HG02943 (cell line): ENCODE measurements around the gene DDX60.
"Not testable (repeated sequence)": the region's sequence is repeated elsewhere in the genome, so short reads cannot be mapped to it uniquely, and the experiment has no call there.

Experiments used
- ATAC-seq: cut with Tn5 transposase; IDR thresholded peaks from one replicate; pipeline ENCODE4 v1.9.1; 2021; ENCODE audit warnings: mild to moderate bottlenecking, low read depth, moderate library complexity; ENCODE audit not compliant: unreplicated experiment

The DDX60 gene, protein sequence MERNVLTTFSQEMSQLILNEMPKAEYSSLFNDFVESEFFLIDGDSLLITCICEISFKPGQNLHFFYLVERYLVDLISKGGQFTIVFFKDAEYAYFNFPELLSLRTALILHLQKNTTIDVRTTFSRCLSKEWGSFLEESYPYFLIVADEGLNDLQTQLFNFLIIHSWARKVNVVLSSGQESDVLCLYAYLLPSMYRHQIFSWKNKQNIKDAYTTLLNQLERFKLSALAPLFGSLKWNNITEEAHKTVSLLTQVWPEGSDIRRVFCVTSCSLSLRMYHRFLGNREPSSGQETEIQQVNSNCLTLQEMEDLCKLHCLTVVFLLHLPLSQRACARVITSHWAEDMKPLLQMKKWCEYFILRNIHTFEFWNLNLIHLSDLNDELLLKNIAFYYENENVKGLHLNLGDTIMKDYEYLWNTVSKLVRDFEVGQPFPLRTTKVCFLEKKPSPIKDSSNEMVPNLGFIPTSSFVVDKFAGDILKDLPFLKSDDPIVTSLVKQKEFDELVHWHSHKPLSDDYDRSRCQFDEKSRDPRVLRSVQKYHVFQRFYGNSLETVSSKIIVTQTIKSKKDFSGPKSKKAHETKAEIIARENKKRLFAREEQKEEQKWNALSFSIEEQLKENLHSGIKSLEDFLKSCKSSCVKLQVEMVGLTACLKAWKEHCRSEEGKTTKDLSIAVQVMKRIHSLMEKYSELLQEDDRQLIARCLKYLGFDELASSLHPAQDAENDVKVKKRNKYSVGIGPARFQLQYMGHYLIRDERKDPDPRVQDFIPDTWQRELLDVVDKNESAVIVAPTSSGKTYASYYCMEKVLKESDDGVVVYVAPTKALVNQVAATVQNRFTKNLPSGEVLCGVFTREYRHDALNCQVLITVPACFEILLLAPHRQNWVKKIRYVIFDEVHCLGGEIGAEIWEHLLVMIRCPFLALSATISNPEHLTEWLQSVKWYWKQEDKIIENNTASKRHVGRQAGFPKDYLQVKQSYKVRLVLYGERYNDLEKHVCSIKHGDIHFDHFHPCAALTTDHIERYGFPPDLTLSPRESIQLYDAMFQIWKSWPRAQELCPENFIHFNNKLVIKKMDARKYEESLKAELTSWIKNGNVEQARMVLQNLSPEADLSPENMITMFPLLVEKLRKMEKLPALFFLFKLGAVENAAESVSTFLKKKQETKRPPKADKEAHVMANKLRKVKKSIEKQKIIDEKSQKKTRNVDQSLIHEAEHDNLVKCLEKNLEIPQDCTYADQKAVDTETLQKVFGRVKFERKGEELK (N-terminal part only)

DNA sequence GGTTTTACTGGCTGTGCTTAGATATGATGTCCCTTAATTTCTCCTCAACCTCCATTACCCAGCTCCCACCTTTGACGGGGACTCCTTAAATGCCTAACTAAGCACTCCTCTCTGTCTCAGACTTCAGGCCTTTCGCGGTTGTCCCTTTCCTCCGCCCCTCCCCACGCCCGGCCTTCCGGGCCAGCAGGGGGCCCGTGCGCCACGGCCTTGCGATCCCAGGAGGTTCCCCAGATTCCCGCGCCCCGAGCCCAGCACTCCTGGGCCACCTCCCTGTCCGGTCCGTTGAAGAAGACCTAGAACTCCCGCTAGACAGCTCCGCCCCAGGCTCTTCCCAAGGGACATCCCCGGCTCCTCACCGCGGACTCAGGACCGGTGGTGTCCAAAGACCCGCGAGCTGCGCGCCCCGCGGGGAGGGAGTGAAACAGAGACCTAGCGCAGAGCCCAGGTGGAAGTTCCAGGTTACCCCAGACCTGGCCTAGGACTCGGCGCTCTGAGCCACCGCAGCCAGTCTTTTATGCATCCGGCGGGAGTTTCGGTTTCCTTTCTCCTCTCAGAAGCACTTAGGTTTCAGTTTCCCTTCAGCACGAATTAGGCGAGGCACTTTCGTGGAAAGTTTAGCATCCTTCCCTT lies at the start of gene DDX60:
Gene DDX60 (minus strand): TSS at position 487 of the 630 bp plus-strand sequence. CDS start 7,493 bp downstream, outside the sequence.
- ATAC-seq = peak; percentile 98

DNA sequence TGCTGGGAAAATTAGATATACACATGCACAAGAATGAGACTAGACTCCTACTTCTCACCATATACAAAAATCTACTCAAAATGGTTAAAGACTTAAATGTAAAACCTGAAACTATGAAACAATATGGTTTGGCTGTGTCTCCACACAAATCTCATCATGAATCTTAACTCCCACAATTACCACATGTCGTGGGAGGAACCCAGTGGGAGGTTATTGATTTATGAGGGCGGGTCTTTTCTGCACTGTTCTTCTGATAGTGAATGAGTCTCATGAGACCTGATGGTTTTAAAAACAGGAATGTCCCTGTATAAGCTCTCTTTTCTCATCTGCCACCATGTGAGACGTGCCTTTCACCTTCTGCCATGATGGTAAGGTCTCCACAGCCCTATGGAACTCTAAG lies 48.5 kb upstream of the DDX60 start:
- no peak for ATAC-seq

DNA sequence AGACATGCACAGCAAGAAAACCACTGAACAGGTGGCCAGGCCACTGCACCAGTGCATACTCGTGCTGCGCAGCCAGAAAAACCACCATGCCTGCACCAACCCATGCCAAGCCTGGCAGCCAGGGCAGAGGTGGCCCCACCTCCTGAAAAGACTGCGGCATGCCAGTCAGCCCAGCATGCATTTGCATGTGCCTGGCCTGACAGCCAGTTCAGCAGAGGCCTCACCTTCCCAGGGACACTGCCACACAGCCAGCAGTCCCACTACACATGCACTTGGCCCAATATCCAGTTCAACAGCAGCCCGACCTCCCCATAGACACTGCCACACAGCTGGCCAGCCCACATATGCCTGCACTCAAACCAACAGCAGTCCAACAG lies 43.5 kb upstream of the DDX60 start:
- no peak for ATAC-seq

DNA sequence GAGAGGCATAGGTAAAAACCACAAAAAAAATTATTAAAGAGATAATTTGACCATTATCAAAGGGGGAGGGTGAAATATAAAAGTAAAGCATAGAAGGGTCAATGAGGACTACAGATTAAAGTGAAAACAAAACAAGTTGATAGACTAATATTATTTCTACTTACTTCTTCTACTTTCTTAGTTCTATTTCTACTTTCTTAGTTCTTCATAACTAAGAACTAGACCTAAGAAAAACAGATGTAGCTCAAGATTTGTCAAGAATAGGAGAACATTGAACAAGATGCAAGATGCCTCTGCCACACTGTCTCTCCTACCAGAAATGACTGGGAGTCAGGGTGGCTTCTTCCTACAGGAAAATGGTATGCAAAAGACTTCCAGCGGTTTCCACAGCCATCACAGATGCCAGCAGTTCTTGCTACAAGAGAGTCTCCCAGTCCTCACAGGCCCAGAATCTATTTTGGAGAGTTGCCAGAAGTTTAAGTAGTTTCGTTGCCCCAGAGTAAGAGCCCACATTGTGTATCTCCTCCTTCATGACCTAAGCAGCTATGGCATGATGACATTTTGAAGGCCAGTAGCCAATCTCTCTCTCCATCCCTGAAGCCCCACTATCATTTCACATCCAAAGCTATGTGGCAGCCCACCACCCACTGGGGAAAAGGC lies 42.9 kb upstream of the DDX60 start:
- no peak for ATAC-seq

DNA sequence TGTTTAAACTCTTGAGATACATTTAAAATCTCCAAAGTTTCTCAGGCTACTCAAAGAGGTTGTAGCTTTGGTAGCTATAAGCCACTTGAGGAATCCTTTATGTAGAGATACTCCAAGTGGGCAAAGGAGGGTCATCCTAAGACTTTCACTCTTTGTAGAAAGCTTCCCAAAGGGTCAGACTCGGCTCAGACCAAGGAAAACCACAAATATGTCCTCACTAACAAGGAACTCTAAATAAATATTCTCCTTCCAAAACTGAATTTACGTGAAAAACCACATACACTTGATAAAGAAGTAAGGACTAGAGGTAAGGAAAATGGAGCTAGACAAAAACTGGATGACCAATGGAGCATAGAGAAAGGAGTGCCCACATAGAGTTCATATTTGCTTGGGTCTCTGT lies 41.7 kb upstream of the DDX60 start:
- no peak for ATAC-seq

DNA sequence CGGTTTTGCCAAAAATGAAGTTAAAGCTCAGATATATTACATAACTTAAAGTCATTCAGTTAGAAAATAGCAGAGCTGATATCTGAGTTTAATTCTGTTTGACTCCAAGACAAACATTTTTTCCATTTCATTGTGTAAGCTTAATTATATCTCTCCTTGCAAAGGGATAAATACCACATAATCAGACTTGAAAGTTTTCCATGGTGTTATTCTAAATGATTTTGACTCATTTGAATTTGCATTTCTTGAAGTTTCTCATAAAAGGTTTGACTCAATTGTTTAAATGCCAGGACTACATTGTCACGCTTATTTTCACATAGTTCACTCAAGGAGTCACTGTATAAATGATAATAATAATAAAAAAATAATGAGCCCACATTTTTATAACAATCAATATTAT lies 39.4 kb upstream of the DDX60 start:
- ATAC-seq = no peak

DNA sequence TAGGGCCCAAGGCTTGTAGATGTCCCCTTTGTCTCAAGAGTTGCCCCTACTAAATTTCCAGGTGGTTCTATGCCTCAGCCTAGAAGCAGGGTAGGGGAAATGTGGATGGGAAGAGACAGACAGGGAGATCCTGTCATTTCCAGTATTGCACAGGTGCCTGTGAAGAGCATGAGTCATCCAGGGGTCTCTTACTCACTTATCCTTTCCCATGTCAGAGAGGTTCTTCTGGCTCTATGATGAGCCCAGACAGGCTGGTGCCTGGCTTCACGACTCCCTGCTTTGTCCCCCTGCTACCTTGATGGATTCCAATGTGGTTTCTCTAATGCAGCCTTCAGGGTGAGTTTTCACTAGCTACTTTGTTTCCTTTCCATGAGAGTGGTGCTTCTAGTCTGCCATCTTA lies 35.2 kb upstream of the DDX60 start:
- no peak for ATAC-seq

DNA sequence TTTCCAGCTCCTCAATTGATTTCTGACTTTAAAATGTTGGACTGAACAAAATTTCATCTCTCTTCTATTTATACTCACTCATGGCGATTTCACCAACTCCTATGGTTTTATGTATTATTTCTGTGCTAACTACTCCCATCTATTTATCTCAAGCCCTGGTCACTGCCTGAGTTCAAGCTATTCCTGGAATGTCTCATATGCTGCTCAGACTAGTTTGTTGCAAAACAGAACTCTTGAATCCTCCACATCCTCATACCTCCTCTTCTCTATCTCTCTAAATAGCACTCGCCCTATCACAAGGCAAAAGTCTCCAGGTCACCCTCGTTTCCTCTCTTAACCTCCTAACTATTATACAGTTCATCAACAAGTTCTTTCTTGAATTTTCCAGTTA lies 19.0 kb upstream of the DDX60 start:
- ATAC-seq = no peak

DNA sequence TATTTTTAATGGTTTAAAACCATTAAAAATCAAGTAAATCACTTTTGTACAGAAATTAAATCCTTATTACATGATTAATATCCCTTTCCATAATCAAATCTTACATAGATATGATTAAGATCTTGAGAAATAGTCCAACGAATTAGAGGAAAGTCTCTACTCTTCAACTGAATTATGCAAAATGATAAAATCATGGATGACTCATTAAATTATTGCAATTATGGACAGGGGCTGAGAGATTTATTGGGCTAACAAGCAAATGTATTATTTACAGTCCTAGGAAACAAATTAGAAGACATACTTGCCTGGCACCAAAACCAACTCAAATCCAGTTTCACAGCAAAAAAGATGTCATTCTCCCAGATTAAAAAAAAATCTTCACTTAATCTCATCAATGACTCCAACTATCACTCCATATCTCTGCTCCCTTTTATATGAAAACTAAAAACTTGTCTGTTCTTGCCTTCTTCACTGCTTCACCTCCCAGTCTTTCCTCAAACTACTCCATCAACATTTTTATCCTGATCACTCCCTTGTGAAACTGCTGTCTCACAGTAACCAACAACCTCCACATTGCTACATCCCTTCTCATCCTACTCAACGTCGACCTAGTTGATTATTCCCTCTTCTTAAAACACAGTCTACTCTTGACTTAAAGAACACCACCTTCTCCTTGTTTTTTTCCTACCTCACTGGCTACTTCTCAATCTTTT lies 18.4 kb upstream of the DDX60 start:
- ATAC-seq = no peak

DNA sequence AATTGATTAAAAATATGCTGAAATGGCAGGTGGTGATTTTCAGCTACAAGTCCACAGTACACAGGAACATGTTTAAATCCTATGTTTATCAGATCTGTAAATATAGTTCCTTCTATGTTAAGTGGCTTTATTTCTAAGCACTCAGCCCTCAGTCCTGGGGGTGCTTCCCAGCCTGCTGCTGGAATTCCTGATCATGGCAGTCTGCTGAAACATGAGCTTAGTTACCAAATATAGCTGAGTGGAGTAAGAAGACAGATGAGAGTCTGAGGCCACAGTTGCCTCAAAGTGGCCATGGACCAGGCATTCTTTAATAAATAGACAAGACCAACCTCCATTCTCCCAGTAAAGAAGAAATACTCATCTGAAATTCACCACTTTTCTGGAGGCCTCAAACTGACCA lies 17.1 kb upstream of the DDX60 start:
- ATAC-seq = no peak

DNA sequence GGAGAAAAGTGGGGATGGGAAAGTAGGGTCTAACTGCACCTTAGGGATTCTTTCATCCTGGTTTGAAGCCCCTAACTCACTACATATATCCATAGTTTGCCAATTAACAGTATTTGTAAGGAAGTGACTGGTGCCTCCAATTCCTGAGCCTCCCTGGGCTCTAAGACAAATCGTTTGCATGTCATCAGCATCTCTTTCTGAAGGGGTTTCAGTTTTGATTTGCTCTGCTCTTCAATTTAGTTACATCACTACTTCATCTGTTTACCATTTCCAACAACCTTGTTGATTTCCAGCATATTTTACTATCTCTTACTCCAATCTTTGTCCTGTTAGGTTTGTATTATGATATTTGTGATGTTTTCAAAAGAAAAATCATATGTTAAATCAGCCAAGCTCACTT lies 15.5 kb upstream of the DDX60 start:
- ATAC-seq = no peak

DNA sequence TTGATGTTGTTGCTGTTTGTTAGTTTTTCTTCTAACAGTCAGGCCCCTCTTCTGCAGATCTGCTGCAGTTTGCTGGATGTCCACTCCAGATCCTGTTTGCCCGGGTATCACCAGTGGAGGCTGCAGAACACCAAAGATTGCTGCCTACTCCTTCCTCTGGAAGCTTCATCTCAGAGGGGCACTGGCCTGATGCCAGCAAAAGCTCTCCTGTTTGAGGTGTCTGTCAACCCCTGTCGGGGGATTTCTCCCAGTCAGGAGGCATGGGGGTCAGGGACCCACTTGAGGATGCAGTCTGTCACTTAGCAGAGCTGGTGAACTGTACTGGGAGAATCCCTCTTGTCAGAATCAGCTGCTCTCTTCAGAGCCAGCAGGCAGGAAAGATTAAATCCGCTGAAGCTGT lies 12.0 kb upstream of the DDX60 start:
- ATAC-seq = not testable (repeated sequence)

DNA sequence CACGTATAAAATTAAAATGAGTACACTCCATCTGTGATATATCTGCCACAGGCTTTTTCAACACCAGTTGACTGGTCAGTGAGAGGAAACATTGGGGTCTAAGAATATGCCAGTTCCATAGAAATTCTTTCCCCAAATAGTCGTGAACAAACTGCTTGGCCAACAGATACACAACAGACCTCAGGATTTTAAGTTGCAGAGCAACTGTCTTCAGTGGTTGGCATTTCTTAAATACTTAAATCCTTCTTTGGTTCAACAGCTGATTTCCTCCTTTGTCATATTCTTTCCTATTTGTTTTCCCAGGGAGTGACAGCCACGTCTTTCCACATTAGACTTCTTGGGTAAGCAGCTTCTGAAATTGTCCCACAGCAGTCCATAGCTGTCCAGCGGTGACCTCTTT lies 7.0 kb upstream of the DDX60 start:
- ATAC-seq = no peak

DNA sequence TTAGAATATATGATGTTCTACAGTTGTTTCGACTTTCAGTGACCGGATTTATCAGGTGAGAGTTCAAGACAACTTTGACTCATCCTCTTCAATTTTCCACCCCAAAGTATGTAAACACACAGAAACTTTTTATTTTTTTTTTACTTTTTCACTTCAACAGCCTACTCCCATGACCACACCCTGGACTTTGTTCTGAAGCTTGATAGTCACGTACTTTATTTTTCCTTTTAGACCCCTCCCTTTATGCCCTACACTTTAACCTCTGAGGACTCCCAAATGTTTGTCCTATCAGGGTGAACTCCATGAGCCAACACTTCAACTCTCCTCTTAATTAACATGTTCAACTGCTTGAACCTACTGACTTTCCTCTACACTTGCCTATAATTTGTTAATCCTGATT lies 2.5 kb upstream of the DDX60 start:
- ATAC-seq = no peak

DNA sequence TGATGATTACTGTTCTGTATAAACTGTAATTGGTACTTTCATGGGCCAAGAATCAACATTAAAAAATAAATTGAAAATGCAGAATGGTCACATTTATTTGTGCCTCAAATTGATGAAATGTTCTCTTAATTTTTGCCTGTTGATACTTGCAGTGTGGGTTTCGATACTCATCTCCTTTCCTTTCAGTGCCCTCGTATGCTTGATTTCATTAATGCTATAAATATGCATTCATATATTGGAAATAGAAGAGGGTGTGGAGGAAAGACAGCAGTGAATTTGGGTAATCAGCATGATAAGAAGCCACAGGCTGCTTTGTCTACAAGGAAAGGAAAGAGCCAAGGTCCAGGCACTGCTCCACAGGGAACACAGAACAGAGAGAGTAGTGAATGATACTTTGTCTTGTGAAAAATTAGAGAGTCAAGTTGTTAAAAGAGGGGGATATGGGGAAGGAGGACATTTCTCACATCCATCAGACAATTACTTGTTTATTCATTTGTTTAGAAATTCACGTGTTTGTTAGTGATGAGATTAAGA lies 1.0 kb upstream of the DDX60 start:
- no peak for ATAC-seq

DNA sequence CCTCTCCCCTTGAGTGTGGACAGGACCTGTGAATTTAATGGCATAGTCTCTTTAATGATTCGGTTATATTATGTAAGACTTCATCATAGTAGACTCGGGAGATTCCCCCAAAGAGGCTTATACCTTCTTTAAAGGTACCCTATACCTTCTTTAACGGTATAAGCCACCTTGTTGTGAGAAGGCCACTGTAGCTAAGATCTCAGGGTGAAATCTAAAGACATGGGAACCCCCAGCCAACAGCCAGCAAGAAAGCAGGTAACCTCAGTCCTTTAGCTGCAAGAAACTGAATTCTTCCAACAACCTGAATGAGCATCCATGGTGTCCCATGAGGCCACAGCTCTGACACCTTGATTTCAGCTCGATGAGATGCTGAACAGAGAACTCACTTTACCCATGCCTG lies 931 bp downstream of the DDX60 start:
- ATAC-seq = no peak

DNA sequence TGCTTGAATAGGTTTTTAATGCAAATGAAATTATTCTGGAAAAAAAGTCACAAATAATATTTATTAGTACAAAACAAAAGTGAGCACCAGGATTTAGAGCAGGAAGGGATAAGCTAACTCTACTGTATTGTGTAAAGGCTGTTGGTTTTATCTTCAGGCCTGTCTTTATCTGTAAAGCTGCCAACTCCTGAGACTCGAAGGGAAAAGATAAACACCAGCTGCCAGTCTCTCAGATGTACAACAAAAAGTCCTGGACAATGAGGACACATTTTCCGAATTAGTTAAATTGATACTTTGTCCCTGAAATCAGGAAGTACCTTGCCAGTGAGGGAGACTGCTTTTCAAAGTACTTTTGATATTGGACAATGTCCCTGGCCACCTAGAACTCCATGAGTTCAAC lies 8.8 kb downstream of the DDX60 start:
- no peak for ATAC-seq

DNA sequence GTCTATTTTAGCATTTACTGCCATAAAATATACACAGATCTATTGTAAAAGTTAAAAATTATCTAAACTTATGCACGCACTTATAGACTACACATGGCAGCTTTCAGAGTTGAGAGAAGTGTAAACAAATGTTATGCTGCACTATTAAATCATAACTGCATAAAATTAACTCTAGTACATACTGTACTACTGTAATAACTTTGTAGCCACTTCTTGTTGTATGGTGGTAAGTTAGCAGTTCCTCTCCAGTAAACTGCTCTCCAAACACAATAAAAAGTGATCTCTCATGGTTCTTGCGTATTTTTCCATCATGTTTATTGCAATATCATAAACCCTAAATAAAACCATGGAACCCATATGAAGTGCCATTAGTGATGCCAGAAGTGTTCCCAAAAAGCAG lies 9.6 kb downstream of the DDX60 start:
- no peak for ATAC-seq

DNA sequence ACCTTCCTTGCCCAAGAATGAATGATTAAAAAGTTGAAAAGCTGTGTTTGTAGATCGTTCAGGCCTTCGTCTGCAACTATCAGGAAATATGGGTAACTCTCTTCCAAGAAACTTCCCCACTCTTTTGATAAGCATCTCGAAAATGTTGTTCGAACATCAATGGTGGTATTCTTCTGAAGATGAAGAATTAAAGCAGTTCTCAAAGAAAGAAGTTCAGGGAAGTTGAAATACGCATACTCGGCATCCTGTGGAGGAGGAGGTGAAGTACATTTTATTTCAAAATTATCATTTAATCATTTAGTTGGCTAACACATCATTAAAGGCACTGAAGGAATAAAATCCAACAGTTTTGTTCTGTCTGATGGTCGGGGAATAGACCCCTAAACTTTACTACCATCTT lies 12.1 kb downstream of the DDX60 start:
- no peak for ATAC-seq
